Muscle of leg (tissue), 16 donors: ENCODE results near the gene OSGEP. TPM values are rescaled to one million over a fixed set of nuclear protein-coding genes. Genes with fewer than 3 reads are reported as not detected.
A peak's percentile ranks its signal among the peaks of the same experiment; 100 is the strongest.

Source experiments
- DNase-seq: peaks from one replicate; pipeline ENCODE4 v3.0.0; 2013
- H3K27ac ChIP-seq: one replicate; pipeline ENCODE4 v1.5.1; 2013; ENCODE audit warnings: mild to moderate bottlenecking, low read length, control low read depth
- H3K27me3 ChIP-seq: one replicate; pipeline ENCODE4 v1.6.1; 2013; ENCODE audit warnings: low read length; ENCODE audit not compliant: control insufficient read depth, insufficient read depth
- H3K36me3 ChIP-seq: one replicate; pipeline ENCODE4 v1.6.1; 2013; ENCODE audit warnings: low read length; ENCODE audit not compliant: control insufficient read depth, insufficient read depth
- H3K4me1 ChIP-seq: one replicate; pipeline ENCODE4 v1.6.1; 2013; ENCODE audit warnings: low read length; ENCODE audit not compliant: control insufficient read depth, insufficient read depth
- H3K4me3 ChIP-seq: one replicate; pipeline ENCODE4 v1.5.1; 2013; ENCODE audit warnings: low read length, control low read depth
- H3K9me3 ChIP-seq: replicated peaks from 2 replicates; pipeline ENCODE4 v1.6.1; 2013; ENCODE audit warnings: low read depth, low read length; ENCODE audit not compliant: control insufficient read depth
- WGBS: methylation state at CpG from one replicate; pipeline ENCODE4 v1.1.5; 2013; ENCODE audit warnings: missing lambda C conversion rate; ENCODE audit not compliant: insufficient coverage; 5-methylcytosine and 5-hydroxymethylcytosine counted together
- long read RNA-seq, 11 donors: transcript quantifications; one replicate each; lab custom pipeline, GENCODE V29; 2026
- polyA plus RNA-seq, 8 donors: library from polyadenylated mRNA; unstranded; fragments of 120-200 nt; gene quantifications; one replicate each; pipeline versions ENCODE4 v1.2.1 to v1.2.3, GENCODE V29; 2013; ENCODE audit warnings: inconsistent platforms in 1 of 8, low replicate concordance in 1 of 8; ENCODE audit not compliant: insufficient read length in 8 of 8, insufficient read depth in 1 of 8
- total RNA-seq: library from RNA; stranded (reverse); fragments of 120-200 nt; gene quantifications from one replicate; pipeline ENCODE4 v1.2.4, GENCODE V29; 2013

The OSGEP gene
- total RNA-seq (28.8 TPM), polyA plus RNA-seq (10 to 100 TPM; 26.4 to 47.5 (median 34.0) TPM)
- long read RNA-seq, donor 1, partial matches to known transcripts, result 0 of 3 reads
- long read RNA-seq, donor 1, other reads (novel, unspliced or antisense), result 0 of 3 reads
- long read RNA-seq, donor 2, result 0 reads
- long read RNA-seq, donor 3, transcript OSGEP-201 (11 exons, 2,002 nt), result major isoform, 6 of 13 reads
- long read RNA-seq, donor 3, partial matches to known transcripts, result 0 of 13 reads
- long read RNA-seq, donor 3, other reads (novel, unspliced or antisense), result 0 of 13 reads
- long read RNA-seq, donor 4, partial matches to known transcripts, result 0 of 8 reads
- long read RNA-seq, donor 4, other reads (novel, unspliced or antisense), result 0 of 8 reads
- long read RNA-seq, donor 5, transcript OSGEP-201 (11 exons, 2,002 nt), result major isoform, 8 of 12 reads
- long read RNA-seq, donor 5, partial matches to known transcripts, result 0 of 12 reads
- long read RNA-seq, donor 5, other reads (novel, unspliced or antisense), result 0 of 12 reads
- long read RNA-seq, donor 6, transcript OSGEP-201 (11 exons, 2,002 nt), result major isoform, 7 of 29 reads
- long read RNA-seq, donor 6, transcript OSGEP-212 (2 exons, 1,011 nt), result major isoform, 7 of 29 reads
- long read RNA-seq, donor 6, partial matches to known transcripts, result 13 of 29 reads
- long read RNA-seq, donor 6, other reads (novel, unspliced or antisense), result 0 of 29 reads
- long read RNA-seq, donor 7, partial matches to known transcripts, result 6 of 12 reads
- long read RNA-seq, donor 7, other reads (novel, unspliced or antisense), result 0 of 12 reads
- long read RNA-seq, donor 8, partial matches to known transcripts, result 0 of 5 reads
- long read RNA-seq, donor 8, other reads (novel, unspliced or antisense), result 0 of 5 reads
- long read RNA-seq, donor 9, partial matches to known transcripts, result 5 of 9 reads
- long read RNA-seq, donor 9, other reads (novel, unspliced or antisense), result 0 of 9 reads
- long read RNA-seq, donor 10, transcript OSGEP-201 (11 exons, 2,002 nt), result major isoform, 5 of 14 reads
- long read RNA-seq, donor 10, partial matches to known transcripts, result 5 of 14 reads
- long read RNA-seq, donor 10, other reads (novel, unspliced or antisense), result 0 of 14 reads
- long read RNA-seq, donor 11, partial matches to known transcripts, result 5 of 8 reads
- long read RNA-seq, donor 11, other reads (novel, unspliced or antisense), result 0 of 8 reads

- peak within 1 kb of the TSS; percentile 92 for H3K4me3 ChIP-seq
- no peaks in the 10 kb centered on the region for H3K9me3 ChIP-seq
- peak; percentile 99 for DNase-seq
- peaks cover 16% of the 10 kb centered on the region for H3K4me1 ChIP-seq
- under 1% methylated on average over 51 of the region's 56 CpGs for WGBS
- peaks cover 51% of the 10 kb centered on the region for H3K36me3 ChIP-seq
- no peaks in the 10 kb centered on the region for H3K27me3 ChIP-seq
- peak within 1 kb of the TSS; percentile 94 for H3K27ac ChIP-seq
Measured at GRCh38 chr14:20454516-20455354, at the start of gene OSGEP, which contains the start of gene APEX1. TSS of gene OSGEP (minus strand) at chr14:20454812. CDS start at chr14:20454683, 129 bp downstream. TSS of gene APEX1 (plus strand) at chr14:20455226. CDS start at chr14:20455646, 420 bp downstream.

GRCh38 chr14:20503898-20504297 is 49.3 kb upstream of the OSGEP start:
- no peak overlapping the region for H3K4me3 ChIP-seq
- H3K27ac ChIP-seq, result no peak overlapping the region
- no peaks in the 10 kb centered on the region for H3K36me3 ChIP-seq
- H3K4me1 ChIP-seq, result no peaks in the 10 kb centered on the region
- H3K27me3 ChIP-seq, result no peaks in the 10 kb centered on the region
- peak; percentile 45 for DNase-seq
- no peaks in the 10 kb centered on the region for H3K9me3 ChIP-seq
- 41% methylated on average over 3 of the region's 6 CpGs for WGBS

- H3K4me1 ChIP-seq, result no peaks in the 10 kb centered on the region
- no peak for DNase-seq
- H3K27ac ChIP-seq, result no peak overlapping the region
- WGBS, result no CpG with 5 or more reads among the region's 2 CpGs
- H3K27me3 ChIP-seq, result no peaks in the 10 kb centered on the region
- no peaks in the 10 kb centered on the region for H3K36me3 ChIP-seq
- no peaks in the 10 kb centered on the region for H3K9me3 ChIP-seq
- no peak overlapping the region for H3K4me3 ChIP-seq
Measured at GRCh38 chr14:20501346-20501745, 46.7 kb upstream of the OSGEP start.

GRCh38 chr14:20499881-20500280 is 45.3 kb upstream of the OSGEP start:
- 55% methylated on average over 5 of the region's 5 CpGs for WGBS
- DNase-seq, result peak; percentile 57
- Histone ChIP-seq H3K4me3 (no peak overlapping the region), H3K4me1 (no peaks in the 10 kb centered on the region), H3K27ac (peak overlapping the region; percentile 9), H3K36me3 (no peaks in the 10 kb centered on the region), H3K9me3 (no peaks in the 10 kb centered on the region), H3K27me3 (no peaks in the 10 kb centered on the region)

- 15% methylated on average over 3 of the region's 4 CpGs for WGBS
- Histone ChIP-seq H3K27ac (no peak overlapping the region), H3K4me3 (no peak overlapping the region), H3K9me3 (no peaks in the 10 kb centered on the region), H3K27me3 (no peaks in the 10 kb centered on the region), H3K4me1 (no peaks in the 10 kb centered on the region), H3K36me3 (no peaks in the 10 kb centered on the region)
- peak; percentile 35 for DNase-seq
Measured at GRCh38 chr14:20499108-20499507, 44.5 kb upstream of the OSGEP start.

GRCh38 chr14:20498622-20499021 is 44.0 kb upstream of the OSGEP start:
- peak overlapping the region; percentile 51 for H3K27ac ChIP-seq
- 83% methylated on average over 1 of the region's 2 CpGs for WGBS

GRCh38 chr14:20494935-20495766 is 40.5 kb upstream of the OSGEP start:
- Histone ChIP-seq H3K36me3 (no peaks in the 10 kb centered on the region), H3K27me3 (no peaks in the 10 kb centered on the region), H3K4me1 (no peaks in the 10 kb centered on the region), H3K4me3 (no peak overlapping the region), H3K9me3 (no peaks in the 10 kb centered on the region), H3K27ac (no peak overlapping the region)
- 80% methylated on average over 8 of the region's 8 CpGs for WGBS
- DNase-seq, result no peak

More at GRCh38 chr14:20498622-20499021, 44.0 kb upstream of the OSGEP start:
- Histone ChIP-seq H3K4me1 (no peaks in the 10 kb centered on the region), H3K4me3 (no peak overlapping the region), H3K36me3 (no peaks in the 10 kb centered on the region), H3K9me3 (no peaks in the 10 kb centered on the region), H3K27me3 (no peaks in the 10 kb centered on the region)
- DNase-seq, result no peak

- peak; percentile 56 for DNase-seq
- Histone ChIP-seq H3K27ac (no peak overlapping the region), H3K4me1 (no peaks in the 10 kb centered on the region), H3K9me3 (no peaks in the 10 kb centered on the region), H3K4me3 (no peak overlapping the region), H3K36me3 (no peaks in the 10 kb centered on the region), H3K27me3 (no peaks in the 10 kb centered on the region)
- no CpG with 5 or more reads among the region's 2 CpGs for WGBS
Measured at GRCh38 chr14:20493634-20494033, 39.0 kb upstream of the OSGEP start.
